Effector memory CD4-positive, alpha-beta T cell (primary cell): Measurements from ENCODE around the gene RPL29.

Source experiments
- DNase-seq, 3 donors: peaks; one replicate each; pipeline ENCODE4 v3.0.0-alpha.2; 2020
- H3K27ac ChIP-seq: 2 replicates; pipeline ENCODE4 v1.7.0; 2013; ENCODE audit warnings: mild to moderate bottlenecking, low read length, moderate library complexity; ENCODE audit not compliant: insufficient read depth, poor library complexity, severe bottlenecking
- H3K27me3 ChIP-seq: replicated peaks from 2 replicates; pipeline ENCODE4 v1.7.0; 2013; ENCODE audit warnings: mild to moderate bottlenecking, low read length; ENCODE audit not compliant: insufficient read depth, control insufficient read depth, poor library complexity, severe bottlenecking
- H3K36me3 ChIP-seq: 2 replicates; pipeline ENCODE4 v1.7.0; 2013; ENCODE audit warnings: mild to moderate bottlenecking, low read length, moderate library complexity; ENCODE audit not compliant: control insufficient read depth, insufficient read depth
- H3K4me1 ChIP-seq: 2 replicates; pipeline ENCODE4 v1.7.0; 2013; ENCODE audit warnings: low read length, mild to moderate bottlenecking; ENCODE audit not compliant: control insufficient read depth, insufficient read depth, poor library complexity, severe bottlenecking
- H3K4me3 ChIP-seq: 2 replicates; pipeline ENCODE4 v1.7.0; 2013; ENCODE audit warnings: low read length, low read depth, mild to moderate bottlenecking; ENCODE audit not compliant: insufficient read depth, poor library complexity, severe bottlenecking
- H3K9me3 ChIP-seq: 2 replicates; pipeline ENCODE4 v1.7.0; 2013; ENCODE audit warnings: mild to moderate bottlenecking, low read length, moderate library complexity; ENCODE audit not compliant: control insufficient read depth

Gene RPL29

DNA sequence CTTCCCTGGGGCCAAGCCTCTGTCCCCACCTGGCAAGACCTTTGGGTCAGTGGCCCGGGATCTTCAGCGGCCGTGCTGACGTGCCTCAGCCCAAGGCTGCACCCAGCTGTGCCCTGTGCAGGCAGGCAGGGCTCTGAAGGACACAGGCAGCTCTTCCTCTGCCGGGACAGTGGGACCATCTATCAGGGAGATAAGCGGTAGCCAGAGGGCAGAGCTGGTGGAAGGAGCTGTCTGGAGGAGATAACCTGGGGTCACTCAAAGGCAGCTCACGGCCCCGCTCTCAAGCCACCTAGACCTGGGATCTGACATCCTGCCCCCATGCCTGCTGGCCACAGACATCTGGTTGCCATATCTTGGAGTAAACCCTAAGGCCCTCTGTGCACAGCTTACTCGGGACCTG lies 33.4 kb upstream of the RPL29 start:
- H3K4me3 ChIP-seq: no peak overlapping the region
- no peaks in the 10 kb centered on the region for H3K9me3 ChIP-seq
- H3K4me1 ChIP-seq: no peaks in the 10 kb centered on the region
- H3K27me3 ChIP-seq: no peaks in the 10 kb centered on the region
- no peaks in the 10 kb centered on the region for H3K36me3 ChIP-seq
- DNase-seq: no peak
- no peak overlapping the region for H3K27ac ChIP-seq

DNA sequence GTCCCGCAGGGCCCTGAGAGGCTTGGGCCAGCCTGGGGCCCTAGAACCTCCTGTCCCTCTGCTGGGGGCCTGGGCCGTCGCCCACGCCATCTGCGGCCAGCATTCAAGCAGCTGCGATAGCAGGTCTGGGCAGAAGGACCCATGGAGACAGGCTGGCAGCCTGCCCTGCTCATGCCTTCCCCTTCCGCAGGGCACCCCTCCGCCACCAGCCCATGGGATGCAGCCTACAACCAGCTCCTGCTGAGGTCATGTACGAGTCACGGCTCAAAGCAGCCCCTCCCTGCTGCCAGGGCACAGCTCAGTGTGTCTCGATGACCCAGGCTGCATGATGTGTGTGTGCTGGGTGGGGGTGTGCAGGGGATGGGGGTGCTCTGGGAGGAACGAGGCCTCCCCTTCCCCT lies 32.9 kb upstream of the RPL29 start:
- Histone ChIP-seq H3K27me3 (no peaks in the 10 kb centered on the region), H3K36me3 (no peaks in the 10 kb centered on the region), H3K4me3 (no peak overlapping the region), H3K9me3 (no peaks in the 10 kb centered on the region), H3K4me1 (no peaks in the 10 kb centered on the region), H3K27ac (no peak overlapping the region)
- no peak for DNase-seq

DNA sequence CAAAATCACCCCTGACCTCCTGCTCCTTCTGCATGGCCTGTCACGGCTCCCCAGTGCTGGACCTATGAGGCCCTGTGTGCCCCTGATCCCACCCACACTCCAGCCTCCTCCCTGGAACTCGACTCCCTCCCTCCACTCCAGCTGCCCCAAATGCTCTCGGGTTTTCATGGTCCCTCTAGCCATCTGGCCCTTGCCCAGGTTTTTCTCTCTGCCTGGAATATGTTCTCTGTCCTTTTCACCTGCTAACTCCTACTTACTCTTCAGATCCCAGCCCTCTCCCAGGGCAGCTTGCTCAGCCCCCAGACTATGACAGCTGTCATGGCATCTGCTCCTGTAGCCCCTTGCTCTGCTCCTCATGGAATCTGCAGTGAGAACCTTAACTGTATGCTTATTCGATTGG lies 30.3 kb upstream of the RPL29 start:
- no peaks in the 10 kb centered on the region for H3K9me3 ChIP-seq
- H3K27ac ChIP-seq: no peak overlapping the region
- no peak for DNase-seq
- no peaks in the 10 kb centered on the region for H3K36me3 ChIP-seq
- H3K4me1 ChIP-seq: no peaks in the 10 kb centered on the region
- H3K27me3 ChIP-seq: no peaks in the 10 kb centered on the region
- H3K4me3 ChIP-seq: no peak overlapping the region

DNA sequence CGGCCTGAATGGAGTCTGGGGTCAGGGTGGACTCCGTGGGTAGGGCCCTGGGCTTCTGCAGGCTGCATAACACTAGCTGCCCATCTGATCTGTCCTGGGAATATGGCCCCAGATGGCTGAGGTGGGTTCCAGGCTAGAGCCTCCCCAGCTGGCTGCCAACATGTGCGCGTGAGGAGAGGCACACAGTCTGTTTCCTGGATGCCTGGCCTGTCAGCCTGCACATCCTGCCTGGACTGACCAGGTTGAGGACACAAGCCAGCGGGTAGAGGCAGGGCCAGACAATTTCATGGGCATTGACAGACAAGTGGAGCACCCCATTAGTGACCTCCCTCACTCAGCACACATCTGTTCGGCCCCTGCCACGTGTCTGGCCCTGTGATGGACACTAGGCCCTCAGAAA lies 29.8 kb upstream of the RPL29 start:
- no peak for DNase-seq
- no peak overlapping the region for H3K27ac ChIP-seq
- no peaks in the 10 kb centered on the region for H3K27me3 ChIP-seq
- no peaks in the 10 kb centered on the region for H3K9me3 ChIP-seq
- no peaks in the 10 kb centered on the region for H3K36me3 ChIP-seq
- H3K4me1 ChIP-seq: no peaks in the 10 kb centered on the region
- H3K4me3 ChIP-seq: no peak overlapping the region

DNA sequence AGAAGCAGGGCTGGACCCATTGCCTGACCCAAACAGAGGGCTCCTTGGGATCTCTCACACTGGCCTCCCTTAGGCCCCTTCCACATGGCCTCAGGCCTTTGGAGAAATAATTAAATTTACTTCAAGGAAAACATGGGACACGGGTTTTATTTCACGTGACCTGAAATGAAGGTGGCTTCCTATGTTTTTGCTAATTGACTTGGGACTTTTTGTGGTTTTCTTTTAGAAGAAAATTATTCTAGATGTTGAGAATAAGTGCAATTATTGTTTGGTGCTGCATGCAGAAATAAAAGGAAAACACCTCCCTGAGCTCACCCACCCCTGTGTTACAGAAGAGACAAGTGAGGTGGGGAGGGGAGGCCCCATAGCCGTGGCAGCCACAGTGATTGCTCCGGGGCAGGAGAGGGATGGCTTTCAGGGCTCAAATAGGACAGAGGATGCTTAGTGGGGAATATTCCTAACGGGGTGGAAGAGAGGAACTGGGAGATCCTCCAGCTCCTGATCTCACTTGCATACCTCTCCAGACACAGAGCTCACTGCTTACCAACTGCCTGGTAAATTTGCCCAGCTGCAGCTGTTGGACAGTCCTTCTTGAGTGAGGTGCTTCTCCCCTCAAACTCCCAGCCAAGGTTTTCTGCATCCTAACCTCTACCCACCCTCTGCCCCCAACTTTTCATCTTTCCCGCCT lies 29.2 kb upstream of the RPL29 start:
- Histone ChIP-seq H3K9me3 (no peaks in the 10 kb centered on the region), H3K36me3 (no peaks in the 10 kb centered on the region), H3K27me3 (no peaks in the 10 kb centered on the region), H3K27ac (no peak overlapping the region), H3K4me3 (no peak overlapping the region), H3K4me1 (no peaks in the 10 kb centered on the region)
- DNase-seq: no peak

DNA sequence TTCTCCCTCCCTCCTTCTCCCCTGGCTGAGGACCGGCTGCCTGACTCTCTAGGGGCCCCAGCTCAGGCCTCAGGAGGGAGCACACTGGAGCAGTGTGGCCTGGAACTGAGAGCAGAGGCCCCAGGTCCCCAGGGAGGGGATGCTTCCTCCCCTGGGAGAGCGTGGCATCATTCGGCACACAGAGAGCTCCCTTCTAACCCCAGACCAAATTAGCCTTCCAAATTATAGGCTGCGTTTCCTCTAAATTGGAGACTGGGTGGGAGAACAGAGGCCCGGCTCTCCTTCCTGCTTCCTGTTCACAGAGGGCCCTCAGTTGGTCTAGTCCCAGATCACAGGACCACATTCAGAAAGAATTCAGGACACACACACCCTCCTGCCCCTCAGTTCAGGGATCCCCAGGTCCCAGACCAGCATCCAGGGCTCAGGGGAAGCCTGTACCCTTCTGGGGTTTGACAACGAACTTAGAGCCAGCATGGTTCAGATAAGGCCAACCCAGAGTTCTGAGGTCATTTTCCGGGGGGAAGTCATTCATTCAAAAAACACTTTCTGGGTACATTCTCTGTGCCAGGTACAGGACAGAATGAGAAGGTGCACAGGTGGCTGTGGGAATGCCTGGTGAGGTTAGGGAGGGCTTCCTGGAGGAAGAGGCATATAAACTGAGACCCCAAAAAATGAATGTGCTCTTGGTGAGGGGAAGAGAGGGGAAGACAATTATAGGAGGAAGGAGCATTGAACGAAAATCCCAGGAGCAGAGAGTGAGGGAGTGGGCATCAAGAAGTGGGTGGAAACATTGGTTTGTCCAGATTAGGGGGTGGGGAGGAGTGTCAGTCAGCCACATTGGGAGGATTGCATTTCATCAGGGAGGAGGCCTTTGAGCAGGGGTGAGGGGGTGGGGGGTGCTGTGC lies 28.4 kb upstream of the RPL29 start:
- no peaks in the 10 kb centered on the region for H3K27me3 ChIP-seq
- no peaks in the 10 kb centered on the region for H3K36me3 ChIP-seq

DNA sequence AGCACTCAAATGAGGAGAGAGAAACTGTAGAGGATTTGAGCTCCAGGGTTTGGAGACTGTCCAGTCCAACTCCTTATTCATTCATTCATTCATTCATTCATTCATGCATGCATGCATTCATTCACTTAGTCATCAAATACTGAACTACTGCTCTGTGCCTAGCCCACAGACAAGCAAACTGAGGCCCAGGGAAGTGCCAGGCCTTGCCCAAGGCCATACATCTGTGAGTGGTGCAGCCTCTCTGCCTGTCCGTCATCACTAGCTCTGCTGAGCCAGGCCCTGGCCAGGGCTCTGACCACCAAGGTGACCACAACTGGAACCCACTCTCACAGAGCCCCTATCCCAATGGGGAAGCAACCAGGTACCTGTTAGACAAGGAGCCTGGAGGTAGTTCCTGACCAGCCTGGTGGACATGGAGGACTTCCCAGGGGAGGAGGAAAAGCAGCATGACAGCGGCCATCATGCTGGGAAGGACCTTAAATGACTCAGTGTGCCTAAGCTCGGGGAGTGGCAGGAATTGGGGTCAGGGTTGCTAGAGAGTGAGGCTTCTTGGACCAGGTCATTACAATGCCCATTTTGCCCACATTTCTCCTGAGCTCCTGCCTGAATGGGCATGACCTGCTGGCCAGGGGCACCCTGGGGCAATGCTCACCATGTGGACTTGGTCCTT lies 27.5 kb upstream of the RPL29 start:
- no peaks in the 10 kb centered on the region for H3K27me3 ChIP-seq
- no peaks in the 10 kb centered on the region for H3K4me1 ChIP-seq
- H3K27ac ChIP-seq: no peak overlapping the region
- no peaks in the 10 kb centered on the region for H3K9me3 ChIP-seq
- no peak overlapping the region for H3K4me3 ChIP-seq
- no peaks in the 10 kb centered on the region for H3K36me3 ChIP-seq
- no peak for DNase-seq

More for the DNA sequence above, 28.4 kb upstream of the RPL29 start:
- no peak for DNase-seq
- no peaks in the 10 kb centered on the region for H3K9me3 ChIP-seq
- no peaks in the 10 kb centered on the region for H3K4me1 ChIP-seq
- no peak overlapping the region for H3K27ac ChIP-seq
- H3K4me3 ChIP-seq: no peak overlapping the region

DNA sequence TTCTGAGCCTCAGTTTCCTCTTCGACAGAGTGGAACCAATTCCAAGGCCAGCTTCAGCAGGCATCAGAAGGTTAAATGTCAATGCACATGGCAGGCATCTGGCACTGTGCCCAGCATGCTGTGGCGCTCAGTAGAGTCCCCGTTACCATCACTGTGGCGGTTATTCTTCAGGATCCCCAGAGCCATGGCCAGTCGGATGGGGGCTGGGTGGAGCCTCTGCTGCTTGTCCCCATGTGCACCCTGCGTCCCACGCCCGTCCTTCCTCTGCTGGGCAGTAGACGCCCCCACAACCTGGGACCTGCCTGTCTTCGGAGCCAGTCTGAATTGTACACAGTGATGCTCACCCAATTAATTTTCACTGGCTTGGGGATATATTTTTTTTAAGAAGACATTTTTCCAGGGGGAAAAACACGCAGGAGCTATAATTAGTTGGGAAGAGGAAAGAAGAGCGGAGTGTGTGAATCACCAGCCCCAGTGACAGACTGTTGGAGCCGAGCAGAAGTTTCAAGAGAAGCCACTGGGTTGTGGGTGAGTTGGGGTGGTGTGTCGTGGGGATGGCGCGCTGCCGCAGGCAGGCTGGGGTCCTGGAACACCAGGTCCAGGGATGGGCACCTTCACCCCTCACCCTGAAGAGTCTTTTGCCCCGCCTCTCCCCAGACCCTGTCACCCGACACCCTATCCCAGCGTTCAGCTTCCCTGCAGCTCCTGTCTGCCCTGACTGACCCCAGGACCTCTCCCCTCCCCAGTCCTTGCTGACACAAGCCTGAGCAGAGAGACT lies 26.8 kb upstream of the RPL29 start:
- no peak for DNase-seq
- Histone ChIP-seq H3K27ac (no peak overlapping the region), H3K36me3 (no peaks in the 10 kb centered on the region), H3K27me3 (no peaks in the 10 kb centered on the region), H3K4me3 (no peak overlapping the region), H3K9me3 (no peaks in the 10 kb centered on the region), H3K4me1 (no peaks in the 10 kb centered on the region)

DNA sequence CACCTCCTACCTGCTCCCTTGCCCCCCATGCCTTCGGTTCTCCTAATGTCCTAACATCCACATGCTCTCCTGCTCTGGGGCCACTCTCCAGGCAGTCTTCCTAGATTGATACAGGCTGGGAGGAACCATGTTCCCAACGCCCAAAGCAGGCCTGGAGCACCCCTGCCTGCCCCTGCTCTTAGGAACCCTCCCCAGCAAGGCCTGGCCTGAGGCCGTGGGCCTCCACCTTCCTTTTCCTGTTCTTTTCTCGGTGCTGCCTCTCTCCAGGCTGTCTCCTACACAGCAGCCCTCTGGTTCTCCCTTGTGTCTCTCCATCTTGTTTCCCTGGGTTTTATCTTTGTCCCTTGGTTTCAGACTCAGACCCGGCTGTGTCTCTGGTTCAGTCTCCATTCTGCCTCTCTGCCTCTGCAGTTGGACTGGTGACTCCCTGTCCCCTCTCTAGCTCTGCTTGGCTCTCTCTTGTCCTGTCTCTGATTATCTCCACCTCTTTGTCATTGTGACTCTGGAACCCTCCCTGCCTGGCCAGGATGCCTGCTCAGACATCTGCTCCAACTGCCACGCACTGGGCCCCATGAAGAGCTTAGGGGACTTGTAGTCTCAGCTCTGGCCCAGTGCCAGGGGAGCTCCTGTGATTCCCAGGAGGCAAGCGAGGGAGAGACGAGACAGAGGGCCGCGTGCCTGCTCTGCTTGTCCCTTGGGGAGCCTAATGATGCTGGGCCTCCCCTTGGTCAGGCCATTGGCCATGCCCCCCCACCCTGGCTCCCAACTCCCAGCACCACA lies 26.0 kb upstream of the RPL29 start:
- Histone ChIP-seq H3K27ac (no peak overlapping the region), H3K36me3 (no peaks in the 10 kb centered on the region), H3K4me1 (no peaks in the 10 kb centered on the region), H3K27me3 (no peaks in the 10 kb centered on the region), H3K4me3 (no peak overlapping the region), H3K9me3 (no peaks in the 10 kb centered on the region)
- no peak for DNase-seq
